ENCODE data around the gene LAIR1. TPM values are rescaled to one million over a fixed set of nuclear protein-coding genes. Genes with fewer than 3 reads are reported as not detected.
A peak's percentile ranks its signal among the peaks of the same experiment; 100 is the strongest.

Gene LAIR1
- total RNA-seq, 3 donors from 2014 or later (not counting 1 experiment from before 2014, with no cell fraction given): 117 to 163 (median 156) TPM

DNA sequence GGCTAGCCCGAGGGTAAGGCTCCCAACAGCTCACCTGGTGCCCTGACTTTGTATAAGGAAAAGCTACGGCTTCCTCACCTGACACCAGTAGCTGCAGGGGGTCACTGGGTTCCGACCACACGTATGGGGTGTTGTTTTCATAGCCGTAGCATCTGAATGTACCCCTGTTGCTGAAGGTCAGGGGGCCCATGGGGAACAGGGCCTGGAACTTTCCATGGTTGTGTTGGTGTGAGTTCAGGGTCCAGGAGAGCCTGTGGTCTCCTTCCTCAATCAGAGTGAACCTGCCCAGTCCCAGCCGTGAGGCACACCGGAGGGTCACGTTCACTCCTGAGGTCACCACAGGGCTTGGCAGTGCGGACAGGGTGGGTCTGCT lies 26.9 kb downstream of the LAIR1 start:
- peaks cover 3 to 8% of the 10 kb centered on the region in 2 donors for H3K27me3 Mint-ChIP-seq (ENCODE audit: low read depth in 2 of 2)
- intact Hi-C loops (cut with micrococcal nuclease): no loop called here

DNA sequence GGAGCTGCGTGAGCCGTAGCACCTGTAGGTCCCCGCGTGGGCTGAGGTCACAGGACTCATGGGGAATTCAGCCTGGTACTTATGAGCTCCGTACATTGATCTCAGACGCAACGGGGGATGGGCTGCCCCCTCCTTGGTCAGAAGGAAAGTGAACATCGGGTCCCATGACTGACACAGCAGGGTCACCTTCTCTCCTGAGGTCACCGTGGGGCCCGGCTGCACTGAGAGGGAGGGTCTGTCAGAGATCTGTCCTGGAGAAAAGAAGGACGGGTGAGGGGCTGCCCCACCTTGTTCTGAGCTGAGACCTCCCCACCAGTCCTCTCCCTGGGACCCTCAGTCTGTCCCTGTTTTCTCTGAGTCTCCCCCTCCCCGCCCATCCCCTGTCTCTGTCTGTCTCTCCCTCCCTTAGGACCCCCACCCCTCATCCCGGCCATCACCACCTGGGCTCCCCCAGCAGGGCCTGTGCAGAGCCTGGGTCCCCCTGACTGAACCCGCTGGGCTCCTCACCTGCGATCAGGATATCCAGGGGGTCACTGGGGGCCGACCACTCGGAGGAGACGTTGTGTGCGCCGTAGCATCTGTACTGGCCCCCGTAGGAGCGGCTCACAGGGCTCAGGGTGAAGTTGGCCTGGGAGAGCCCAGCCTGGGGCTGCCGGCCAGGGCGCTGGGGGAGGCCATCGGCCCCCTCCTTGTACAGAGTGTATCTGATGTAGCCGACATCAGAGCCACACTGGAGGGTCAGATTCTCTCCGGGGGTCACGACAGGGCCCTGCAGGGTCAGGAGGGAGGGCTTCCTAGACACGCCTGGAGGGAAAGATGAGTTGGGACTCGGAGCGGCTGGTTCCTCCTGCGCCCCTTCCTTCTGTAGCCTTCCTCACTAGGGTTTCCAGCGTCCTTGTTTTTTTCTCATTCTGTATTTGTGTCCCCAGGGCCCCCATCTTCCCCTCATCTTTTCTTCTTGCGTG lies 27.6 kb downstream of the LAIR1 start:
- WGBS (ENCODE audit: insufficient coverage): 89% methylated on average over 31 of the region's 34 CpGs
- DNase-seq: no peak

More for the DNA sequence above, 26.9 kb downstream of the LAIR1 start:
- Histone ChIP-seq H3K27me3 (ENCODE audit: control insufficient read depth, insufficient read depth, low read length) (no peaks in the 10 kb centered on the region), H3K9me3 (ENCODE audit: control insufficient read depth, insufficient read depth, low read length) (no peaks in the 10 kb centered on the region), H3K4me3 (ENCODE audit: low read length) (no peak overlapping the region), H3K4me1 (ENCODE audit: control insufficient read depth, insufficient read depth, low read length) (peaks cover 21% of the 10 kb centered on the region), H3K36me3 (ENCODE audit: control insufficient read depth, insufficient read depth, low read length) (no peaks in the 10 kb centered on the region), H3K27ac (ENCODE audit: low read length) (no peak overlapping the region)
- no peak overlapping the region for H3K4me3 Mint-ChIP-seq
- no peak overlapping the region for H3K27ac Mint-ChIP-seq
- DNase-seq (no peak), ATAC-seq (no peak)
- no peaks in the 10 kb centered on the region for H3K9me3 Mint-ChIP-seq
- peaks cover 0 to 6% of the 10 kb centered on the region in 2 donors for H3K4me1 Mint-ChIP-seq
- WGBS (ENCODE audit: insufficient coverage): 86% methylated on average over 9 of the region's 9 CpGs
- TF ChIP-seq, protein P1, sequence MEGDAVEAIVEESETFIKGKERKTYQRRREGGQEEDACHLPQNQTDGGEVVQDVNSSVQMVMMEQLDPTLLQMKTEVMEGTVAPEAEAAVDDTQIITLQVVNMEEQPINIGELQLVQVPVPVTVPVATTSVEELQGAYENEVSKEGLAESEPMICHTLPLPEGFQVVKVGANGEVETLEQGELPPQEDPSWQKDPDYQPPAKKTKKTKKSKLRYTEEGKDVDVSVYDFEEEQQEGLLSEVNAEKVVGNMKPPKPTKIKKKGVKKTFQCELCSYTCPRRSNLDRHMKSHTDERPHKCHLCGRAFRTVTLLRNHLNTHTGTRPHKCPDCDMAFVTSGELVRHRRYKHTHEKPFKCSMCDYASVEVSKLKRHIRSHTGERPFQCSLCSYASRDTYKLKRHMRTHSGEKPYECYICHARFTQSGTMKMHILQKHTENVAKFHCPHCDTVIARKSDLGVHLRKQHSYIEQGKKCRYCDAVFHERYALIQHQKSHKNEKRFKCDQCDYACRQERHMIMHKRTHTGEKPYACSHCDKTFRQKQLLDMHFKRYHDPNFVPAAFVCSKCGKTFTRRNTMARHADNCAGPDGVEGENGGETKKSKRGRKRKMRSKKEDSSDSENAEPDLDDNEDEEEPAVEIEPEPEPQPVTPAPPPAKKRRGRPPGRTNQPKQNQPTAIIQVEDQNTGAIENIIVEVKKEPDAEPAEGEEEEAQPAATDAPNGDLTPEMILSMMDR (IDR thresholded peaks at IDR 0.05): no peak
- no peaks in the 10 kb centered on the region for H3K36me3 Mint-ChIP-seq

DNA sequence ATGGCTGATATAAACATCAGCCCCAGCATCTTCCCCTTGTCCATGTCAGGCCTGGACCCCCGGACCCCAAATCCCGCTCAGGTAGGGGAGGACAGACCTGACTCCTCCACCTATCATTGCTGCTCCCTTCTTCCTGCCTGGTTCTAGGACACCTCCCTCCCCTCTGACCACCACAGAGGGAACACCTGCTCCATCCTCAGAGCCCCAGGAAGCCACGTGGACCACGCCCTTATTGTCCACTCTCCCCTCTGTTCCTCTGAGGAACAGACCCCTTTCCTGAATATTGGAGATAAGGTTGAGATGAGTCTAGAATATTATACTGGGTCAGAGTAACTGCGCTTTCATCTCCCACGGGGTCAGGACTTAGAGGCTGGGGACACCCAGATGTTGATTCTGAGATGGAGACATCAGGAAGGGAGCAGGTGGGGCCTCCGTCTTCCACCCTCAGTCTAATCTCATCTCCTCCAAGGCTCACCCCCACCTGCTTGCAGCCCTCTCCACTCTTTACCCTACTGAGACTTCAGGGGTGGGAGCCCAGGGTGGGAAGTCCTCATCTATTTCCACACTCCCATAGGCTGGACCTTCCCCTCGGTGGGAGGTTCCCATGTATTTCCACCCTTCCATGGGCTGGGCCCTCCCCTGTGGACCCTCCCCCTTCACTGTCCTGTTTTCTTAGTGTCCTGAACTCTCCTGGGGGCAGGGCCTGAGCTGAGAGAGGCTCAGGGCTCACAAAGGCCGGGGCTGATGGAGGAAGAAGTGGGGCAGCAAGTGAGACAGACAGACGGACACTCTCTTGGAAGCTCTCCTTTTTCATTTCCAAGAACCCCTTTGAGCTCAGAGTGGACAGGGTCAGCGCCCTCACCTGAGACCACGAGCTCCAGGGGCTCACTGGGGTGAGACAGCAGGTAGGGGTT lies 28.5 kb downstream of the LAIR1 start:
- ATAC-seq (no peak), DNase-seq (no peak)
- 85% methylated on average over 10 of the region's 12 CpGs for WGBS (ENCODE audit: insufficient coverage)
- Histone ChIP-seq H3K4me1 (ENCODE audit: control insufficient read depth, insufficient read depth, low read length) (peaks cover 21% of the 10 kb centered on the region), H3K9me3 (ENCODE audit: control insufficient read depth, insufficient read depth, low read length) (no peaks in the 10 kb centered on the region), H3K4me3 (ENCODE audit: low read length) (no peak overlapping the region), H3K36me3 (ENCODE audit: control insufficient read depth, insufficient read depth, low read length) (no peaks in the 10 kb centered on the region), H3K27me3 (ENCODE audit: control insufficient read depth, insufficient read depth, low read length) (no peaks in the 10 kb centered on the region), H3K27ac (ENCODE audit: low read length) (no peak overlapping the region)
- H3K4me1 Mint-ChIP-seq: peaks cover 0 to 6% of the 10 kb centered on the region in 2 donors
- peak overlapping the region in 1 of 2 donors; percentile 30 for H3K27ac Mint-ChIP-seq
- no peaks in the 10 kb centered on the region for H3K36me3 Mint-ChIP-seq
- no peaks in the 10 kb centered on the region for H3K9me3 Mint-ChIP-seq
- intact Hi-C loops (cut with micrococcal nuclease): no loop called here
- peaks cover 3 to 8% of the 10 kb centered on the region in 2 donors for H3K27me3 Mint-ChIP-seq (ENCODE audit: low read depth in 2 of 2)
- TF ChIP-seq, protein P1 (IDR thresholded peaks at IDR 0.05): no peak
- H3K4me3 Mint-ChIP-seq: no peak overlapping the region

More for the DNA sequence above, 27.6 kb downstream of the LAIR1 start:
- TF ChIP-seq, protein P1 (IDR thresholded peaks at IDR 0.05): no peak
- Mint-ChIP-seq H3K27ac (no peak overlapping the region), H3K4me1 (peaks cover 0 to 6% of the 10 kb centered on the region in 2 donors), H3K4me3 (no peak overlapping the region), H3K36me3 (no peaks in the 10 kb centered on the region), H3K27me3 (ENCODE audit: low read depth in 2 of 2) (peaks cover 3 to 8% of the 10 kb centered on the region in 2 donors), H3K9me3 (no peaks in the 10 kb centered on the region)
- H3K4me3 ChIP-seq (ENCODE audit: low read length): no peak overlapping the region
- no peaks in the 10 kb centered on the region for H3K9me3 ChIP-seq (ENCODE audit: control insufficient read depth, insufficient read depth, low read length)
- H3K27ac ChIP-seq (ENCODE audit: low read length): no peak overlapping the region
- intact Hi-C loops (cut with micrococcal nuclease): no loop called here
- H3K27me3 ChIP-seq (ENCODE audit: control insufficient read depth, insufficient read depth, low read length): no peaks in the 10 kb centered on the region
- H3K36me3 ChIP-seq (ENCODE audit: control insufficient read depth, insufficient read depth, low read length): no peaks in the 10 kb centered on the region
- peaks cover 21% of the 10 kb centered on the region for H3K4me1 ChIP-seq (ENCODE audit: control insufficient read depth, insufficient read depth, low read length)
- ATAC-seq: no peak
